Measurements from ENCODE around the gene ARHGEF16.

ARHGEF16 gene

GRCh38 chr1:3453891-3454810, at the start of gene ARHGEF16:
Gene ARHGEF16, plus strand, starts transcription at chr1:3454665. Its CDS starts 8,420 bp downstream, at chr1:3463085.
- H3K4me3 ChIP-seq (replicated peaks; ENCODE audit: low read depth, low read length), result no peak within 1 kb of the TSS

GRCh38 chr1:3404801-3405200, 49.7 kb upstream of the ARHGEF16 start:
- DNase-seq (ENCODE audit: low read depth), result no peak
- no peak for TF ChIP-seq CTCF (IDR thresholded peaks at IDR 0.05; ENCODE audit: low read length, missing control alignments)
- no peak overlapping the region for H3K4me3 ChIP-seq (replicated peaks; ENCODE audit: low read depth, low read length)

More at GRCh38 chr1:3453891-3454810, at the start of gene ARHGEF16:
- TF ChIP-seq CTCF (IDR thresholded peaks at IDR 0.05; ENCODE audit: low read length, missing control alignments), result no peak
- DNase-seq (ENCODE audit: low read depth), result peak; percentile 20

- no peak for TF ChIP-seq CTCF (IDR thresholded peaks at IDR 0.05; ENCODE audit: low read length, missing control alignments)
- no peak for DNase-seq (ENCODE audit: low read depth)
- H3K4me3 ChIP-seq (replicated peaks; ENCODE audit: low read depth, low read length), result no peak overlapping the region
Observed at GRCh38 chr1:3405491-3405890, 49.0 kb upstream of the ARHGEF16 start.

- no peak for DNase-seq (ENCODE audit: low read depth)
- no peak for TF ChIP-seq CTCF (IDR thresholded peaks at IDR 0.05; ENCODE audit: low read length, missing control alignments)
- H3K4me3 ChIP-seq (replicated peaks; ENCODE audit: low read depth, low read length), result no peak overlapping the region
Observed at GRCh38 chr1:3405974-3406867, 48.2 kb upstream of the ARHGEF16 start.

- TF ChIP-seq CTCF (IDR thresholded peaks at IDR 0.05; ENCODE audit: low read length, missing control alignments), result no peak
- DNase-seq (ENCODE audit: low read depth), result no peak
- no peak overlapping the region for H3K4me3 ChIP-seq (replicated peaks; ENCODE audit: low read depth, low read length)
Observed at GRCh38 chr1:3407021-3407420, 47.4 kb upstream of the ARHGEF16 start.

GRCh38 chr1:3408751-3409266, 45.7 kb upstream of the ARHGEF16 start:
- no peak for DNase-seq (ENCODE audit: low read depth)
- TF ChIP-seq CTCF (IDR thresholded peaks at IDR 0.05; ENCODE audit: low read length, missing control alignments), result no peak
- no peak overlapping the region for H3K4me3 ChIP-seq (replicated peaks; ENCODE audit: low read depth, low read length)

Measured in fibroblast of pulmonary artery (primary cell).